ENCODE measurements around the gene KAZN. TPM values are rescaled to one million over a fixed set of nuclear protein-coding genes. Genes with fewer than 3 reads are reported as not detected.

KAZN gene
- total RNA-seq, 4 donors from 2014 or later: 0.77 to 12.3 (median 4.9) TPM

- intact Hi-C loops (cut with DNase I; ENCODE audit: low total_unique reads): no loop called here
- no peak overlapping the region for H3K27ac ChIP-seq
Observed at GRCh38 chr1:14666962-14667650, 68.6 kb downstream of the KAZN start.

GRCh38 chr1:14667651-14667984, 69.1 kb downstream of the KAZN start:
- Histone ChIP-seq H3K9me3 (no peaks in the 10 kb centered on the region), H3K27ac (no peak overlapping the region), H3K36me3 (no peaks in the 10 kb centered on the region), H3K4me1 (no peaks in the 10 kb centered on the region), H3K4me3 (no peak overlapping the region), H3K27me3 (no peaks in the 10 kb centered on the region)
- intact Hi-C loops (cut with DNase I; ENCODE audit: low total_unique reads): no loop called here
- DNase-seq: no peak
- TF ChIP-seq, protein P1, sequence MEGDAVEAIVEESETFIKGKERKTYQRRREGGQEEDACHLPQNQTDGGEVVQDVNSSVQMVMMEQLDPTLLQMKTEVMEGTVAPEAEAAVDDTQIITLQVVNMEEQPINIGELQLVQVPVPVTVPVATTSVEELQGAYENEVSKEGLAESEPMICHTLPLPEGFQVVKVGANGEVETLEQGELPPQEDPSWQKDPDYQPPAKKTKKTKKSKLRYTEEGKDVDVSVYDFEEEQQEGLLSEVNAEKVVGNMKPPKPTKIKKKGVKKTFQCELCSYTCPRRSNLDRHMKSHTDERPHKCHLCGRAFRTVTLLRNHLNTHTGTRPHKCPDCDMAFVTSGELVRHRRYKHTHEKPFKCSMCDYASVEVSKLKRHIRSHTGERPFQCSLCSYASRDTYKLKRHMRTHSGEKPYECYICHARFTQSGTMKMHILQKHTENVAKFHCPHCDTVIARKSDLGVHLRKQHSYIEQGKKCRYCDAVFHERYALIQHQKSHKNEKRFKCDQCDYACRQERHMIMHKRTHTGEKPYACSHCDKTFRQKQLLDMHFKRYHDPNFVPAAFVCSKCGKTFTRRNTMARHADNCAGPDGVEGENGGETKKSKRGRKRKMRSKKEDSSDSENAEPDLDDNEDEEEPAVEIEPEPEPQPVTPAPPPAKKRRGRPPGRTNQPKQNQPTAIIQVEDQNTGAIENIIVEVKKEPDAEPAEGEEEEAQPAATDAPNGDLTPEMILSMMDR (IDR thresholded peaks at IDR 0.05): no peak
- no peak for TF ChIP-seq POLR2A (IDR thresholded peaks at IDR 0.05)

More at GRCh38 chr1:14666962-14667650, 68.6 kb downstream of the KAZN start:
- Histone ChIP-seq H3K4me3 (no peak overlapping the region), H3K9me3 (no peaks in the 10 kb centered on the region), H3K27me3 (no peaks in the 10 kb centered on the region), H3K4me1 (no peaks in the 10 kb centered on the region), H3K36me3 (no peaks in the 10 kb centered on the region)
- DNase-seq: no peak
- TF ChIP-seq, protein P1 (IDR thresholded peaks at IDR 0.05): no peak
- TF ChIP-seq POLR2A (IDR thresholded peaks at IDR 0.05): no peak

GRCh38 chr1:14668538-14668937, 70.1 kb downstream of the KAZN start:
- no peak for DNase-seq

GRCh38 chr1:14672005-14672404, 73.5 kb downstream of the KAZN start:
- Histone ChIP-seq H3K4me3 (no peak overlapping the region), H3K9me3 (no peaks in the 10 kb centered on the region), H3K4me1 (no peaks in the 10 kb centered on the region), H3K27ac (no peak overlapping the region), H3K36me3 (no peaks in the 10 kb centered on the region), H3K27me3 (no peaks in the 10 kb centered on the region)
- TF ChIP-seq, protein P1 (IDR thresholded peaks at IDR 0.05): no peak
- no peak for TF ChIP-seq POLR2A (IDR thresholded peaks at IDR 0.05)
- intact Hi-C loops (cut with DNase I; ENCODE audit: low total_unique reads): no loop called here
- DNase-seq: no peak

More at GRCh38 chr1:14668538-14668937, 70.1 kb downstream of the KAZN start:
- Histone ChIP-seq H3K4me3 (no peak overlapping the region), H3K4me1 (no peaks in the 10 kb centered on the region), H3K27ac (no peak overlapping the region), H3K36me3 (no peaks in the 10 kb centered on the region), H3K9me3 (no peaks in the 10 kb centered on the region), H3K27me3 (no peaks in the 10 kb centered on the region)
- intact Hi-C loops (cut with DNase I; ENCODE audit: low total_unique reads): no loop called here
- no peak for TF ChIP-seq POLR2A (IDR thresholded peaks at IDR 0.05)
- TF ChIP-seq, protein P1 (IDR thresholded peaks at IDR 0.05): no peak

GRCh38 chr1:14674030-14674429, 75.5 kb downstream of the KAZN start:
- TF ChIP-seq, protein P1 (IDR thresholded peaks at IDR 0.05): no peak
- TF ChIP-seq POLR2A (IDR thresholded peaks at IDR 0.05): no peak
- intact Hi-C loops (cut with DNase I; ENCODE audit: low total_unique reads): no loop called here
- Histone ChIP-seq H3K4me3 (no peak overlapping the region), H3K27ac (no peak overlapping the region), H3K27me3 (no peaks in the 10 kb centered on the region), H3K9me3 (no peaks in the 10 kb centered on the region), H3K36me3 (no peaks in the 10 kb centered on the region), H3K4me1 (no peaks in the 10 kb centered on the region)
- DNase-seq: no peak
